HG02588 (cell line): ENCODE results near the gene ATXN7L1.

ENCODE experiments used
- ATAC-seq: cut with Tn5 transposase; IDR thresholded peaks from one replicate; pipeline ENCODE4 v1.9.1; 2021; ENCODE audit warnings: mild to moderate bottlenecking, moderate library complexity; ENCODE audit not compliant: unreplicated experiment

Gene ATXN7L1

DNA sequence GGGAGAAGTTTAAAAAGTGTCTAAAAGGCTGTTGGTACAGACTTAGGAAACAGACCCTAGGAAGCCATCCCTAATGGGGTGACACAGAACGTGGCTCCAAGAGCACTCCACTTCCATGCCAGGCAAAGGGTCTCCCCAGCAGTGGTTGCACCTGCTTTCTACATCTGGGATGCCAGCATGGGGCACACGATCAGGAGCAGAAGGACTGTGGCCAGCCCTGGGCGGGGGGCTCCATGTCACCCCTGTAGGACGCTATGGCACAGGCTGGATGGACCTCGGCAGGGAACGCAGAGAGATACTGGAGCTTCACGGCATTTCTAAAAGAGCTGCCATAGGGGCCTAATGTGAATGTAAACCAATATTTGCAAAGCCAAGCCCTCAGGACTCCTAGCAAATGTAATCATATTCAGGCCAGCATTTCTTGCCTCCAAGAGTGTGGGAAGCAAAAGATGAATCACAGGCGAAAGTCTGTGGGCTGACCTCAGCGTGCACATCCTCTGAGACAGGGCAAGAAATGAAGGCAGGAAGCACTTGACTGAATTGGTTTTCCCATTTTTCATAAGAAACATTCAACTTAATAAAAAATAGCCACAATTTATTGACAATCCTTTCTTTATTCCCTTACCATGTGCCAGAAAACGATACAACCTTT, 93.9 kb downstream of the ATXN7L1 start:
- no peak for ATAC-seq

DNA sequence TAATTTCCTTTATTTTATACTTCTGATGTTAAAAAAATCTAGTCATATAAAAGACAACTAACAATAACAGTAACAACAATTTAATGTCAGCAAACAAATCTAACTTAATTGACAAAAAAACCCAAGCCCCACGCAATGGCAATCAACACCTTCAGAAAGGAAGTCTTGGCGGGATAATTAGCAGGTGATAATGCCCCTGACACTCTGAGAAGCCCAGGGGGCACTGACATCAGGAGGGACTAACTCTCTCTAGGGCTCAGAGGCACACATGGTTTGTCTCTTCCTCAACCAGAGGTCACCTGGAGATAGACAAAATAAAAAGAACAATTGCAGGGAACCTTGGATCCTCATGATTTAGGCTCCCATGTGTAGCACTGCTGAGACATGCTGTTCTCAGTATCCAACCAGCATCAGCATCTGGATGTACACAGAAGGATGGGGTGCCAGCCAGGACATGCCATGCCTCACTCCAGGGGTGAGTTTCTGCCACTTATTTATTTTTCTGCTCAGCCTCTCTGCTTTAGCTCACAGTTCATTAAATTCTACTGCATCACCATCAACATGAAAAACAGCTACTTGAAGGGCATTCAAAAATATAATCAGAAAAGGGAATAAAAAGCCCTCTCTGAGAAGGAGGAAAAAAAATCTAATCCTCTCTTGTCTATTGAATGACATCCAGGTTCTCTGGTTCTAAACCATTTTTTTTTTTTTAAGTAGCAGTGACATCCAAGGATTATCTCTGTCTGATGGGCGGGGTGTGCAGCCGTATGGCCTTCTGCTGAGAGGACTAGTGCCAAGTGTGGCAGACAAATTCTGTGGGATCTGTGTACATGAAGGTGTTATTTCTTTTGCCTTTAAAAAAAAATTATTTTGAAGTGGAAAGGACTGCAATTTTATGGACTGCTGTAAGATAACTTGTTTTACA, 96.3 kb downstream of the ATXN7L1 start:
- ATAC-seq, result no peak

DNA sequence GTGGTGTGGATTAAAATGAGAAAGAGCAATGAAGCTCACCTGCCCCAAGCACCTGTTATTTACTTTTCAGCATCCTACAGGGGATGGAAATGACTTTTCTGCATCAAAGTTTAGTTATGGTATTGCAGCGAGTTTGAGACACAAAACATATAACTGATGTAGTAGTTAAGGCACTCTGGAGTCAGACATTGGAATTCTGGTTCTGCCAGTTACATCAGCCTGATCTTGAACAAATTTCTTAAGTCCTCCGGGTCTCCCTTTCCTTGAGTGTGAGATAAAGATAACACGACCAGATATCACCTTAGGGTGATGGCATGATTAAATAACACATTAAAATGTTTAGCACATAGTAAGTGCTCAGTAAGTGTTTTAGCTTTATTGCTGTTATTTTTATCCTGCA, 97.4 kb downstream of the ATXN7L1 start:
- no peak for ATAC-seq

DNA sequence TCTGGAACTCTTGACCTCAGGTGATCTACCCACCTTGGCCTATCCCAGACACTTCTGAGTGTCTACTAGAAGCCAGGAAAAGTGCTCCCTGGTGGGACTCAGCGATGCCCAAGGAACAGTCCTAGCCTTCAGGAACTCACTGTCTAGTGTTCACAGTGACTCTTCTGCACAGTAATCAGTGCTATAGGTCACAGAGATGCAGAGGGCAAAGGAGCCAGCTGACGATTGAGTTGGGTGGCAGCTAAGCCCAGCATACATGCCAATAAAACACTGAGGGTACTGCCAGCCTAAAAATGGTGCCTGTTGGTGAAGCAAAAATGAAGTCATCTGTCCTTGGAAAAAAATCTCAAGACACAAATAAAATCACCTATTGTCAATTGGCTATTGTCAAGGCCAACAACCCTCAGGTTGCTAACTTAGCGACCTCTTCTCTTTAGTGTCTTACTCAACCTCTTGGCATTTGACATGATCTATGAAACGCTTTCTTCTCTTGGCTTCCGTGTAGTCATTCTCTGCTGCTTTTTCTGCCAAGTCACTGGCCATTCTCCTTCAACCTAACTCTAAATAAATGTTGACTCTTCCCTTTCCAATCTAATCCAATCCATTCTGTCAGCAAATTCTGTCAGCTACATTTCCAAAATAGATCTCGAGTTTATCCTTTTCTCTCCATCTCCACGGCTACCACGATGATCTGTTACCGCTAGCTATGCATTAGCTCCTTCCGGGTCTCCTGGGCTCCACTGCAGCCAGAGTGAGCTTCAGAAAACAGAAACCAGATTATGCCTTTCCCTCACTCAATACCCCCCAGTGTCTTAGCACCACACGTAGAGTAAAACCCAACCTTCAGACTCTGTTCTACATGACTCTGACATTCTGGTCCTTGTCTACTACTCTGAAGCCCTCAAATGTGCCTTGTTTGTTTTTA, 99.2 kb downstream of the ATXN7L1 start:
- no peak for ATAC-seq

DNA sequence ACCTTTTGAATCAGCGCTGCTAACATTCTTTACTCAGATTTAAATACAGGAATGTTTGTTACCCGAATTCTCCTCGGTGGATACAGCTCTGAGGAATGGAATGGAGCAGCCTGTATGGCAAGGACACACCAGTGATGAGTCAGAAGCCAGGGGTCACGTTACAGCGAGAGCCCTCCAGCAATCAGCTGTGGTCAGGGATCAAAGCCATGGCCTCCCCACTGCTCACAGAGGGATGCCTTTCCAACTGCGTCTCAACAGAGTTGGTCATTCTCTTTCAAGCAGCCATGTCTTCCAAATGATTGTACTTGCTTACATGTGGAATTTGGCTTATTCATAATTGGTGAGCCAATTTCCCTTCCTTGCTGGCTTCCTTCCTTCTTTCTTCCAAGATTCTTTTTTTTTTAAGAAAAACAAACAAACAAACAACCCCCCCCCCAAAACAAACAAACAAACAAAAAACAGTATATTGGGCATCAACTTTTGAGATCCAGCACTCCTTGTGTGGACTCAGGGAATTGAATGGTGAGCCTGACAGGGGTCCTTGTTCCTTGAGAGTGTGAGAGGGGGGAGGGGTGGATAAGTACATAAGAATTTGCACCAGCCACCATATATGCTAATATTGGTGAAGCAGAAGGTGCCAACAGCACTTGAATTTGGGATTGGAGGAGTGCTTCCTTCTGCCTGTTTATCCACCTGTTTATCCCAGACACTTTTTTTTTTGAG, 100.2 kb downstream of the ATXN7L1 start:
- no peak for ATAC-seq

DNA sequence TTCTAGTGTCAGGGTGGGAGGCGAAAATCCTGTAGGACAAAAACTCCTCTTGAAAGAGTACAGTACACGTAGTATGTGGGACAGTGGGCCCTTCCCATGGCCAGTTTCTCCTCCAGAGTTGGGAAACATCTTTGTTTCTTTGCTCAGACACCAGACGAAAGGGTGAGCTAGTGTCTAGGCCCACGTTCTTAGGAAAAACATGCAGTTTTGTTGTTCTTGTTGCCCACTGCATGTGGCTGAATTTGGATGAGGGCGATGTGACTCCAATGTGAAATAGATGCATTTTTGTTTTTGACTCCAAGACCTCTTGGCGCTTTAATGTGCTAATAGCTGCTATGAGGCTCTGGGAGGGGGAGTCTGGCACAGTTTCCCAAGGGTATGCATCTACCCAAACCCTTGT, 100.8 kb downstream of the ATXN7L1 start:
- ATAC-seq, result no peak

DNA sequence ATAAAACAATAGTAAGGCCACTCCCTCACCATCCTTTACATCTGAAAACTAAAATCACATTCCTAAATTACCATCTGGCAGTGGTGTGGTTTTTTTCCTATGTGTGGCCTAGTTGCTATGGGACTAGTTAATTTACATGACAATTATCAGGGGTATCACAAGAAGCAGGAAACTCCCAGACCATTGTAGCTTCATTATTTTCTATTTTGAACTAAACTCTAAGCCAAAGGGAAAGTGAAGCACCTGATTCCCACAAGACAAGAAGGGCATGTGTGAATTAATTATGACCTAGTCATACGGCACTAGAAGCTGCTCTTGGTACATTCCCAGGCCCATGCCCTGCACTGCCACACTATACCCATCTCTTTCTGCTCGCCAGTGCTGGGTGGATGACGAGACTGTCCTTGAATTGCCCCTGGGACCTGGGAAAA, 103.4 kb downstream of the ATXN7L1 start:
- ATAC-seq, result no peak

DNA sequence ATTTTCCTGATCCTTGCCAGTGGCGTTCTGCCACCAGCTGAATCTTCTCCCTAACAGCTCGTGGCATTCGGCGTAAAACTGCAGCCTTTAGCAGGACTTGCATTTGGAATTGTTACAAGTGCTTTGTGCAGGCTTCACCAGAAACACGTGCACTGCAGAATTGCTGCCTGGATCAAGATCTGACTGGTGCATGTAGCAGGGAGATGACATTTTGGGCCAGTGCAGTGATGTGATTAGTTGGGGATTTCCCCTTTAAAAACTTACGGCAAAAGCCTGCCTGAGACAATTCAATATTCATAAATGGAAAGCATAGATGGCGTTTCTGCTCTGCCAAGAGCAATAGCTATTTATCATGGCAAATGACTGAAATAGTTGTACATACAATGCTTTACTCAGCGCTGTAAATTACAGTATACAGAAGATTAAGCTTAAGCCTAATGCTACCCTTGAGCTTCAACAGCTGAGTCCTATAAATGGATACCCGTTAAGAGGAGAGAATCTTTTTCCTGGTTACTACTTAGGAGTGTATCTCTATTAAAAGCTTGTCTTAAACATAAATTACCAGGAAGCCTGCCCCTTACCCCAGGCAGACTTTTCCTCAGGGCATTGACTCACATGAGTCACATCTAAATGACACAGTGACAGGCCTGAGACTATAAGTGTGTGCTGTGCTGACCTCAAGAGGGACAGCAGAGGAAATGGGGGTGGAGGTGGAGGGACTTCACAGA, 106.3 kb downstream of the ATXN7L1 start:
- ATAC-seq, result no peak

DNA sequence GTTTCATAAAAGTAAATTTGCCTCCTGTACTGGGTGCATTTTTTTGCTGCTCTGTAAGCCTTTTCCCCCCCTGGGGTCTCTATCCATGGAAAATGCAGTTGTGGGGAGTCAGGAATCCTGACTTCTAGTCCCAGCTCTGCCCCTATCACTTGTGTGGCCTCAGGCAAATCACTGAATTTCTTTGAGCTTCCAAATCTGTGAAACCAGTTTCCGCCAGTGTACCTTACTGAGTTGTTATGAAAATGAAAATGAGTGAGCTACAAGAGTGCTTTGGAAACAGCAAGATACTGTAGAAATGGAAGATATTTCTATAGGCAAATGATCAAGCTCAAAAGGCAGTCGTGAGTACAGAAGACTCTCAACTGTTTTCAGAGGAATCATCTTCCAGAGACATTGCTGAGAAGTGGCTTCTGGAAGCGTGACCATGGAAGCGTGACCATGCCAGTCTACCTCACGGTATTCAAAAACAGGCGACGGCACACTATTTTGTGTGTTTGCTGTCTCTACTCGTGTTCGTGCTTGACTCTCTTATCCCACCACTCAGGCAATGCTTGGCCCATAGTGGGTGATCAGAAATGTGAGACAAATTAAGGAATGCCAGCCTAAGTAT, 107.4 kb downstream of the ATXN7L1 start:
- no peak for ATAC-seq

DNA sequence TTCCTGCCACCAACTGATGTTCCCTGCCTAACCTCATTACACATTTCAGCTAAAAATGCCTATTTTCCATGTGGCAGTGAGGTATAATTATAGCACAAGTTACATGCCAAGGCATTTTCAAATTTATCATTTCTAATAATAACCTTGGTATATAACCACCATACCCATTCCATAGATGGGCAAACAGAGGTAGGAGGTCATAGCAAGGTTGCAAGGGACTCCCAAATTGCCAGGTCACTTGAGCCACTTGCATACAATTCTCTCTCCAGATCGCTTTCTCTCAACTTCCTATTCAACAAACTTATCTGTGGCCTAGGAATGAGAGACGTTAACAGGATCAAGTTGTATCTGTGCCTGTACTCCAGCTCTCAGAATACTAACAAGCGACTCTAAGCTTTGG, 108.3 kb downstream of the ATXN7L1 start:
- no peak for ATAC-seq

DNA sequence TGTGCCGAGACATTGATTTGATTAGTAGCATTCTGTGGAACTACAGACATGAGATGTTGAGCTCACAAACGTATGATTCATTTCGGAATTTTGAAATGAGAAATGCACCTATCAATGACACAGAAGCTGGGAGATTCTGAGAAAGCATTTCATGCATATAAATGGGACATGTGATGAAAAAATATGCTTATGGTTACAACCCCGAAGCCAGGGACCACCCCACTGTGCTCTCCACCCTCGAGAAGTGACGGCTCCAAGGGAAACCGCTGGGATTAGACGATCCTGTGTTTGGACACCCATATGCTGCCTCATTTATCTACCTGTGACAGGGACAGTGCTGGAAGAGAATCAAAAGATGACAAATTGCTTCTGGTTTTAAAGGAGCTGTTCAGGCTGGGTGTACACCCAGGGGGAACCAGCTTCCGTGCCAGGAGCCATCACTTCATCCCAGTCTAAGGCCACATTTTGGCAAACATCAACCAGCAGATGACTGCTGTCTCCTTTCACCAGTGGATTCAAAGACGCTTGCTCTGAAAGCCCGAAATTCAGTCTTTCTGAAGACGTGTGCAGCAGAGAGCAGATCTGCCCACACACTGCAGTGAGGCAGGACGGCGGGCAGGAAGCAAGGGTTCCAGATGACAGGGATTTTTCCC, 109.9 kb downstream of the ATXN7L1 start:
- no peak for ATAC-seq

DNA sequence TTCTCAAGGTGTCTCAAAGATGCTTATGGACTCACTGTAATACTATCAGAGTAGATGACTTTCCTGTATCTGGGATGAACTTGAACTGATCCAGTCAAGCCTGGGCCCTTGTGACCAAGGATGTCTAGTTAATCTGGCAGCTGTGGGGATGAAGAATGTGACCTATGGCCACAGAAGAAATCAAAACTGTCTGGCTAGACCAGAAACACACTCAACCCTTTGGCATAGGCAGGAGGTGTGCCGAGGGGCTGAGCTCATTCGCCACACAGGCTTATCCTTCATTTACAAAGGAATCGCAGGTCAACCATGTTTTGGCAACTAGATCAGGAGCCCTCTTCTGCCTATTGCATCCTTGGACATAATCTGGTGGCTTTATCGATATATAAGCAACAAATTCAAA, 110.6 kb downstream of the ATXN7L1 start:
- ATAC-seq, result no peak

DNA sequence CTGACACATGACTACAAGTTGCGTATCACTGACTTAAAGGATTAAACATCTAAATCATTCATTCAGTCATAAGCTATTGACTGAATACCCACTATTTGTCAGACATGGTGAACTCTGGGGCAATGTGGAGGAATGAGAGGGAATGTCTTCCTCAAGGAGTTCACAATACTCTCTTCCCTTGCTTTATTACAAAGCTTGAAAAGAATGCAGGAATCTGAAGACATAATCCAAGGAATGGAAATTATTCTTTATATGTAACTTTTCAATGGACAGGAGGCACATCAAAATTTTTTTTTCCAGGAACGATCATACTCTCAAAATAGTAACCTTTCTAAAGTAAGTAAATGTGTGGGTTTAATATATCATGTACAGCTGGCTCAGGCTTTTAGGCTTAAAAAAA, 111.9 kb downstream of the ATXN7L1 start:
- no peak for ATAC-seq

DNA sequence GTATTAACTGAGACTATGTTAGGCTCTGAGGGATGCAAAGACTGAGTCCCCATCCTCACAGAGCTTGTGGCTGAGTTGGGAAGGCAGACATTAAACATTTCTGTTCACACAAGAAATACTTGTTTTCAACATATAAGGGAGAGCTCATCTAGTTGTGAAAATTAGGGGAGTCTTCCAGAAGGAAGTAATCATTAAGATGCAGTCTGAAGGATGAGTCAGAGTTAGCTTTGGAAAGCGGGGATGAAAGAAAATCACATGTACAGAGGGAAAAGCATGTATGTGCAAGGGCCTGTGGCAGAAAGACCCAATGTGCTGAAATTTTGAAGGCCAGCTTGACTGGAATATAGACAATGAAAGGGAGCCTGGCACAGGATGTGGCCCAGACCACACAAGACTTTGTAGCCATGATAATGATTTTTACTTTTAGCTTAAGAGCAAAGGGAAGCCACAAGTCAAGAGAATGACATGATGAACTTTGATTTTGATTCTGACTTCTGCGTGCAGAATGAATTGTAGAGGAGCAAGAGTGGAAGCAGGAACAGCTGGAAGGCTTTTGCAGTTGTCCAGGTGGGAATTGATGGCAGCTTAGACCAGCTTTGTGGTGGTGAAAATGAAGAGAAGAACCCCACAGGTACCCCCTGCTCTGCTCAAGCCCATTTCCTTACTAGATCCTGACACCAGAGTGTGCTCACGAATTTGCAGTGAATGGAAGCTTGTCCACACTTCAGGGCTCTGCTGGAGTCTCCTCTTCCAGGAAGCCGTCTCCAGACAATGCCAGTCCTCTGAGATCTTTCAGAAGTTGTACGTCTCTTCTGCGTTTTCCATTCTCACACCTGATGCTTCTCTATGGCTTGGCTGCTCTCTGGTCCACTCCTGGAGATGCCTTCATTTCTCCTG, 115.6 kb downstream of the ATXN7L1 start:
- ATAC-seq, result no peak

DNA sequence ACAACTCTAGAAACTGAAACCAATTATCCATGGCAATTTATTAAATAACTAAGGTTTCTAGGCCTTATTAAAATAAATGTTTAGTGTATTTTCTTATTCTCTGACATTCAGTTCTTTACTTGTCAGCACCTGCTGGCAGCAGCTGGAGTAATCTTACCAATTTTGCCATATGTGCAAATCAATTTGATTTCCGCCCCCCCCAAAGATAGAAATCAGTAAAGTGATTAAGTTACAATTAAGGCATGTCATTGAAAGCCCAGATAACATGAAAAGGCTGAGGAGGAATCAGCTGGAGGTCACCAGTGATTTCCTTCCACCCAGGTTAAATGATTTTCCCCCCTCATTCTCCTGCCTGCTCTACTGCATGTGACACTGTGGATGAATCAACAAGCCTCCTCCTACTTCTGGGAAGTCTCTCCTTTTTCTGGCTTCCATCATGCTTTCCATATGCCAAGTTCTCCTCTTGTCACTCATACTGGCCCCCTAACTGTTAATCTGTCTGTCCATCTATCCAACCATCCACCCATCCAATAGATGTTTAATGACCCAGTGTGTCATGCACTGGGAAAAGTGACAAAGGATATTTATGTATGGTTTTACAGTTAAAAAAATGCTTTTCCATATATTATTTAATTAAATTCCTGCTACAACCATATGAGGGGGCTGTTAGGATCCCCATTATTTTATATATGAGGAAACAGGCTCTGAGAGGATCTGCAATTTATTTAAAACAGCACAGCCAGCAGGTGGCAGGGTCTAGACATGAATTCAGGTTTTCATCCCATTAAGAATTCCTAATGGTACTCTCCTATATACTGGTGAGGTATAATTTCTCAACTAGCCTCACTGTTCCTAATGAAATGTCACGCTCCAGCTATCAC, 116.5 kb downstream of the ATXN7L1 start:
- ATAC-seq, result no peak

DNA sequence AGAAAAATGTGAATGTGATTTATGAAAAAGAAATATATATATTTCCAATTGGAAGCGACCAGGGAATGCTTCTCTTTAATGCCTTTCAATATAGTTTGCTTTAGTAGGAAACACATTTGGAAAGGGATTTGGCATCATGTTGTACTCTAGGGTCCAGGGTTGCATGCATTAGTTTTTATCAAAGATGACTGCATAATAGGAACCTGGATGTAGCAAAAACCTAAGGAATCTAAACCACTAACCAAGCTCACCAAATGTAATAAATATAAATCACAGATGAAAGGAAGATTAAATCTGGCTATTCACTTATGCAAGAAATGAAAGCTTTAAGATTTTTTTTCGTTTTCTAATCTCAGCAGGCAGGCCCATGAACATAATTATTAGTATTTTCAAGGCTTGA, 120.0 kb downstream of the ATXN7L1 start:
- ATAC-seq, result no peak

DNA sequence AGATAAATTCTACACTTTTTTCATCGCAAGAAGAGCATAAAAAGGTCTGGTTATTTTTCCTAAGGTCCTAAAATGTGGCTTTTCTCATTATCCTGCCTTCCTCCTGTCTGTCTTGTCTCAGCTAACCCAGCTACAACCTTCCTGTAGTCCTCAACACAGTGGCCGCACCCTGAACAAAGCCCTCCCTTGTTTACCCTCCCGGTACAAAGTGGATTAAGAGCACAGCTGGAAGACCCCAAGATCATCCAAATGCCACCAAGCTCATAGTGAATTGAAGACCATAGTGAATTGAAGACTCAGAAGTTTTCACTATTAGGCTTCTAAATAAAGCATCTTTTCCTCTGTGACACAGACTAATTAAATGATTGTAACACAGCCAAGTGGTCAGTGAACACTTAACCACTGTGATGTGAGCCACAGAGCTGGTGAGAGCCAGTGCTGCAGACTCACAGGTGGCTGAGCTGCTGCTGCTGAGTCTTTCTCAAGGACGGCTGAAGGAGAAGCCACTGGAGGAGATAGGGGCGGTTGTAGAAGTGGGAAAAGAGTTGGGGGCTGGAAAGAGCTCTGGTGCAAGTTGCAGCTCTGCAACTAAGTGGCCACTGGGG, 123.6 kb downstream of the ATXN7L1 start:
- no peak for ATAC-seq
